Measurements from ENCODE around the gene TM4SF4. TPM values are rescaled to one million over a fixed set of nuclear protein-coding genes. Genes with fewer than 3 reads are reported as not detected.

TM4SF4 gene
- total RNA-seq, 2 experiments from 2014 or later: not detected

DNA sequence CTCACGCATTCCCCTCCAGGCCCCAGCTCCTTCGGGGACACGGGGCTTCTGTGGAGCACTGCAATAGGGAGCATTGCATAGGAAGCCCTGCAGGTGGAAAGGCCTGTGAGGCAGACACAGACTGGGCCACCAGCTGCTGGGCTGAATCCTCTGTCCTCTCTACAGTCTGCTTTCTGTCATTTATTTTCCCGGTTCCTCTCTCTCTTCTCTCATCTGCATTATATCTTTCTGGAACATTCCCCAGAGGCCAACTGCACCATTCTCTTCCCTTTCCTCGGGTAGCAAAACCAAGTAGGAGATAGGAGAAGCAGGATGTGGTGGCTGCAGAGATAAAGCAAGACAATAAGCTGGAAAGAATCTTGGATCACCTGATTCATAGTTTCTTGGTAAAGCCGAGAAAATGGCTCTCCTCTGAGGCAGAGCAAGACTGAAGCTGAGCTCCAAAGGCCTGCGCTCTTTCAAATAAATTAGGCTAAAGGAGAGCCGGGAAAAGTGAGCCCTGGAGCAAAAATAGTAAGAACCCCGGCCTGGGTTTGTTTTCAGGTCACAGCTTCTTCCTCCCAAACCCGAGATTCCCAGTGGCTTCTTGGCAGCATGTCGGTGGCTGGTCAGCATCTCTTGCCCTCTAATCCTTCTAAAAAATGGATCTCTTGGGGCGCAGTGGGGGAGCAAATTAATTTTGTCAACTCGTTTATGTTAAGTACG is 5.3 kb downstream of the TM4SF4 start:
- POLR2A ChIA-PET: no interaction called here

DNA sequence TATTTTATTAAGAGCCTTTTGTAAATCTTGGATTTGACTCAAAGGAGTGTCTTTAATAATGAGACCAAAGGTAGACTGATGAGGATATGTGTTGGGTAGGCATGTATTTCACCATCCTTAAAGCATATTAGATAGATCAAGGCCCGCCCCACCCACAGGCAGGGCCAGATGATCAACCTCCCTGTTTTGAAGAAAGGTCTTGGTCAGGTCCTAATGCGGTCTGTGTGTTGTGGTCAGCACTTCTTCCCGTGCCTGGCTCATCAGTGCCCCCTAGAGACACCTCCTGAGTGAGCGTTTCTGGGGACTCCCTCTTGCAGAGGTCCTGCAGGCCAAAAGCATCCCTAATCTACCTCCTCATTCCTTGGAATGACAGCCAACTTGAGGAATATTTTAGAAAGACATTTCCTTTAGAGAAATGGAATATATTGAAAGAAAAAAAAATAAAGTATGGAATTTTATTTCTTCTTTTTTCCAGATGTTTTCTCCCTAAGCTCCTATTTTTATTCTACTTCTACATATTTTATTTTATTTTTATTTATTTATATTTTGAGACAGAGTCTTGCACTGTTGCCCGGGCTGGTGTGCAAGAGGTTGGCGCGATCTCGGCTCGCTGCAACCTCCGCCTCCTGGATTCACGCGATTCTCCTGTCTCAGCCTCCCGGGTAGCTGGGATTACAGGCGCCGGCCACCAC is 6.0 kb downstream of the TM4SF4 start:
- ChIA-PET CTCF (interaction anchor here (1.0 kb wide), 1 partner anchor 29 kb away, joined by 4 read pairs; no protein-coding TSS in a partner anchor), POLR2A (no interaction called here)

More for the DNA sequence above, 5.3 kb downstream of the TM4SF4 start:
- CTCF ChIA-PET: interaction anchor here (1.0 to 1.1 kb wide), 2 partner anchors 29 to 85 kb away, joined by 3 to 4 read pairs; no protein-coding TSS in a partner anchor

GRCh38 chr3:149481056-149481455 is 6.6 kb downstream of the TM4SF4 start:
- POLR2A ChIA-PET: no interaction called here
- CTCF ChIA-PET: interaction anchor here (1.0 kb wide), 1 partner anchor 28 kb away, joined by 4 read pairs; no protein-coding TSS in a partner anchor

DNA sequence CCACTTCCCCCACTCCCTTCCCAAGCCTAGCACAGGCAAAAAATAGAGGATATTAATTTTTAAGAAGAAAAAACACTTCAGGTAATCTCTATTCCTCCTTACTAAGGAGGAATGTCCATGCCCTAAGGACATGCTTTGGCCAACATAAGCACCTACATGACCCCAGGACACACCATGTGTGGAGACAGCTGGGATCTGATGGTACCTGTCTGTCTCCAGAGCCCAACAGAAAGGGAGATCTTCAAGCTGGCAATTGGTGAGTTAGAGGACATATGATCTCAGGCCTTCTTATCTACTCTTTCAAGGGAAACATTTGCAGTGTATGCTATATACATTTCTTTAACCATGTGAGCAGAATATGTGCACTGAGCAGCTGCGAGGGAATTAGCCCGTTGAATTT is 7.0 kb downstream of the TM4SF4 start:
- ChIA-PET CTCF (no interaction called here), POLR2A (no interaction called here)

GRCh38 chr3:149486726-149487125 is 12.2 kb downstream of the TM4SF4 start:
- ChIA-PET CTCF (no interaction called here), POLR2A (no interaction called here)

DNA sequence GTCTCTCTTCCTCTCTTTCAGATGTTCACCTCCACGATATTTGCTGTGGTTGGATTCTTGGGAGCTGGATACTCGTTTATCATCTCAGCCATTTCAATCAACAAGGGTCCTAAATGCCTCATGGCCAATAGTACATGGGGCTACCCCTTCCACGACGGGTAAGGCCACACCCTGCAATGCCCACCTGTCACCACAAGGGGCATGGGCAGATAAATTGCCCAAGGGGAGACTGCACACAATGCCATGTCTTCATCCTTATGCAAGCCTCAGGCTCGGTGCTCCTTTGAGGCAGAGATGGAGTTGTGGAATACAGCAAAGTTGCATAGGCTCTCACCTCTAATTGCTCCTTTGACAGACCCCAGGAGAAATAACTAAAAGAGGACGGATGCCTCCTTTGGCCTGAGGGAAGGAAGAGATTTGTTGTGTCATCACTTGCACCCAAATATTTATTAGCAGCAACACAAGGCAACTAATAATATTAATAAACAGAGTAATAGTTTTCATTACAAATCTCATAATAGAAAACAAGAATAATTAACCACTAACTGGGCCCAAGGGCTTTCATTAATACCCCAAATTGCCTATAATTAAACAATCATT is 13.2 kb downstream of the TM4SF4 start:
- ChIA-PET CTCF (no interaction called here), POLR2A (interaction anchor here (0.6 kb wide), 1 partner anchor 81 kb away, joined by 6 read pairs; no protein-coding TSS in a partner anchor)

DNA sequence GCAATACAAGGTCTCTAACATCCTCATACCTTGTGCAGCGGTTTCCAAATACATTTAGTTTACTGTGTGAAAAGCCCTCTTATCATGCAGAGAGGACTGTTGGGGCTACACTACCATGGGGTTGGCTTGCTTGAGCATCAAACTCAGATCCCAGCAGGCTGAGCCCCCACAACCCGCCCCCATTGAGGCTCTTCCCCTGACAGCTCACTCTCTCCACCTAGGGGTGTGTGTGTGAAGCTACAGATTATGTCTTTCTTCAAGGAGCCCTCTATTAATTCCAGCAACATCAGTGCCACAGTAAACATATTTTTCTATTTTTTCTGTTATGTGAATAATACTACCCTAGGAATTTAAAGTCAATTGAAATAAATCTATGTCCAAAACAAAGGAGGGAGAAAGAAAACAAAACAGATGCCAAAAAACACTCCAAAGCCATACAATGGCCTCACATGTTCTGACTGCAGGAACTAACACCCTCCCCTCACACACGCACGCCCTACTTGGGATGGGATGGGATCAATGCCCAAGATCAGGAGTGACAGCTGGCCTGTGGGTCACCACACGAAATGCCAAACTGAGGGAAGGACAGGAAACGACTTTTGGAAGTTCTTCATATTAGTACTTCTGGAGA is 14.7 kb downstream of the TM4SF4 start:
- POLR2A ChIA-PET: no interaction called here
- CTCF ChIA-PET: no interaction called here

DNA sequence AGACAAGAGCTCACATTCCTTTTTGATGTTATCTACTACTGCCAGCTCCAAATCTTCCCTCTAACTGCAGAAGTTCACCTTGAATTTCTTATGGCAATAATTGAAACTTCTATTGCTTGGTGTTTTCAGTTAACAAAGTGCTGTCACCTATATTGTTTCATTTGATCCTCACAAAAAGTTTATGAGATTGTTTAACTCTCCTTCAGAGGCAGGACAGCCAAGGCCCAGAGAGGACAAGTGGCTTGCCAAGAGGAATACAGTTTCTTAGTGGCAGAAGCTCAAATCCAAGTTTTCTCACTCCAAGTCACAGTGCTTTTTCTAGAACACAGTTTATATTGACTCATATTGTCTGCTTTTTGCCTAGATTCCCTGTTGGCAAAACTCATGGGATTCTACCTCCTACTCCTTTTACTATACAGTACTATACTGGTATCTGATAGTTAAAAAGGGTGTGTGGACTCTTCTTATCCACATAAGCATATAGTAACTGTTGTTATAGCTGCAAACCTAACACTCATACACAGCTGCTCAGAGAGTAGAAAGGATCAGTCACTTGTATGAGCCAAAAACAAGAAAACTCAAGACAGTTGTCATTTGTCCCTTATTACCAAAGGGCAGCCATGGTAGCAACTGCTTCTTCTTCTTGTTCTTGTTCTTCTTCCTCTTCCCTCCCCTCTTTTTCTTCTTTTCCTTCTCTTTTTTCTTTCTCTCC is 15.9 kb downstream of the TM4SF4 start:
- POLR2A ChIA-PET: no interaction called here
- CTCF ChIA-PET: interaction anchor here (1.5 kb wide), 1 partner anchor 318 kb away, joined by 3 read pairs; no protein-coding TSS in a partner anchor

DNA sequence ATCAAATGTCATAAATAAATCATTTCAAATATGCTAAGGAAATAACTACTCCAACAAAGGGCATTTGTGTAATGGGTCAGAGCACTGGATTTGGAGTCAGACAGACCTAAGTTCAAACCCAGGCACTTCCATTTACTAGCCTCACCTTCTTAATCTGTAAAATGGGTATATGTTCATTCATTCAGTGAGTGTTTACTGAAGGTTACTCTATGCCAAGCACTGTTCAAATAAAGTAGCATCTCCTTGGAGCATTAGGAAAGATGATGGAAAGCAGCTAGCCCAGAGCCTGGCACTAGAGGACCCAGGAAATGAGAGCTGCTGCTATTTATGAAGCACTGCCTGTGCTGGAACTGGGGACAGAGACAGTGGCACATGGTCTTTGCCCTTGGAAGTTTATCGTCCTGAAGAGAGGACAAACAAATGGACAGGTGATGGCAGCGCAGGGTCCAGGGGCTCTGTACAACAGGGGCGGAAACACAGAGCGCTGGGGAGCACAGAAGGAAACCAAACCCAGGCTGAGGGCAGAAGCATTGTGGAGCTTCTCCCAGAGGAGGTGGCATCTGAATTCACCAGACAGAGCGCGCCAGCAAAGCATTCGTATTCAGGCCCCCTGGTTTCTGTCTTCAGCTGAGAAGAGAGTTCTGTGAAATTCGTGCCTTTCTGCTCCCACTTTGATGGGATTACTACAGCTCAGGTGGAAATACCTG is 19.0 kb downstream of the TM4SF4 start:
- POLR2A ChIA-PET: no interaction called here
- CTCF ChIA-PET: interaction anchor here (0.6 kb wide), 1 partner anchor 29 kb away, joined by 3 read pairs; no protein-coding TSS in a partner anchor

DNA sequence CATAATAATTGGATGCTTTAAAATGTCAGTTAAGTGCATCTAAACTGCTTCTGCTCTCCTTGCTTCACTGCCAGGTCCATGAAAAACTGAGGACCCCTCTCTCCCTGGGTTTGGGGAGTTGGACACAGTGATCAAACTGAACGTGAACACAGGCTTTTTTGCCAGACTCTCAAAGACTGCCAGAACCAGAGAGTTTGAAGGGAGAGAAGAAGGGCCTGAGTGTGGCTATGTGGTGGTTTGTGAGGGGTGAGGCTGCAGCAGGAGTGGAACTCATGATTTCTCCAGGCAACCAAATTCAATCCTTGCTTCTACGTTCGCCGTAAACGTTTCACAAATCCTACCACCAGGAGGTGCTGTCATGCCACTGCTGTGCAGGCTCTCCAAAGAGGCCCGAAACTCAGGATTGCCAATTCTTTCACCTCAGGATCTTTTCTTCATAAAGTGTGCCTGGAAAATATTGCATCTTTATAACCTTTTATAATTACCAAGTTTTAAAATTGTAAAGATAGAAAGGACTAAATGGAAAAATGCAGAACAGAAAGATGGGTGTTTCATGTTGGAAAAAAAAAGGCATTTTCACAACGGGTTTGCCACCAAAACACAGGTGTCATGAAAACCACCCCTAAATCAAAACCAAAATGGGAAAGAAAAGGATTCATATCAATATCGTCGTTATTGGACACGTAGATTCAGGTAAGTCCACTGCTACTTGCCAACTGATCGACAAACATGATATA is 19.7 kb downstream of the TM4SF4 start:
- ChIA-PET CTCF (interaction anchor here (0.5 to 0.7 kb wide), 3 partner anchors 29 to 323 kb away, joined by 3 read pairs; no protein-coding TSS in a partner anchor), POLR2A (no interaction called here)

DNA sequence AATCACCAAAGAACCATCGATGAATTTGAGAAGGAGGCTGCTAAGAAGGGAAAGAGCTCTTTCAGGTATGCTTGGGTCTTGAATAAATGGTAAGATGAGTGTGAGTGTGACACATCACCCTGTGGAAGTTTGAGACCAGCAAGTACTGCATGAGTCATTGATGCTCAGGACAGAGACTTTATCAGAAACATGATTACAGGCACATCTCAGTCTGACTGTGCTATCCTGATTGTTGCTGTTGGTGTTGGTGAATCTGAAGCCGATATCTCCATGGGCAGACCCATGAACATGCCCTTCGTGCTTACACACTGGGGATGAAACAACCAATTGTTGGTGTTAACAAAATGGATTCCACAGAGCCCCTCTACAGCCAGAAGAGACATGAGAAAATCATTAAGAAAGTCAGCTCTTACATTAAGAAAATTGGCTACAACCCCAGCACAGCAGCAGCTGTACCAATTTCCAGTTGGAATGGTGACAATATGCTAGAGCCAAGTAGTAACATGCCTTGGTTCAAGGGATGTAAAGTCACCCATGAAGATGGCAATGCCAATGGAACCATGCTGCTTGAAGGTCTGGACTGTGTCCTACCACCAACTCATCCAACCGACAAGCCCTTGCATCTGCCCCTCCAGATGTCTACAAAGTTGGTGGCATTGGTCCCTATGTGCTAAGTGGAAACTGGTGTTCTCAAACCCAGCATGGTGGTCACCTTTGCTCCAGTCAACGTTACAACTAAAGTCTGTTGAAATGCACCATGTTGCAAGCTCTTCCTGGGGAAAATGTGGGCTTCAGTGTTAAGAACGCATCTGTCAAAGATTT is 20.5 kb downstream of the TM4SF4 start:
- CTCF ChIA-PET: interaction anchor here (0.5 to 0.7 kb wide), 2 partner anchors 278 to 324 kb away, joined by 3 read pairs; no protein-coding TSS in a partner anchor
- POLR2A ChIA-PET: no interaction called here

GRCh38 chr3:149495581-149496125 is 21.2 kb downstream of the TM4SF4 start:
- POLR2A ChIA-PET: interaction anchor here (0.6 kb wide), 1 partner anchor 65 kb away, joined by 8 read pairs; no protein-coding TSS in a partner anchor
- CTCF ChIA-PET: interaction anchor here (0.6 kb wide), 1 partner anchor 603 kb away, joined by 3 read pairs; no protein-coding TSS in a partner anchor

- ChIA-PET POLR2A (no interaction called here), CTCF (no interaction called here)
Observed at GRCh38 chr3:149496891-149497290, 22.4 kb downstream of the TM4SF4 start.

- POLR2A ChIA-PET: no interaction called here
- CTCF ChIA-PET: interaction anchor here (1.2 kb wide), 1 partner anchor 219 kb away, joined by 4 read pairs; no protein-coding TSS in a partner anchor
Observed at GRCh38 chr3:149497966-149498670, 23.6 kb downstream of the TM4SF4 start.

GRCh38 chr3:149501524-149501923 is 27.0 kb downstream of the TM4SF4 start:
- ChIA-PET POLR2A (no interaction called here), CTCF (no interaction called here)

DNA sequence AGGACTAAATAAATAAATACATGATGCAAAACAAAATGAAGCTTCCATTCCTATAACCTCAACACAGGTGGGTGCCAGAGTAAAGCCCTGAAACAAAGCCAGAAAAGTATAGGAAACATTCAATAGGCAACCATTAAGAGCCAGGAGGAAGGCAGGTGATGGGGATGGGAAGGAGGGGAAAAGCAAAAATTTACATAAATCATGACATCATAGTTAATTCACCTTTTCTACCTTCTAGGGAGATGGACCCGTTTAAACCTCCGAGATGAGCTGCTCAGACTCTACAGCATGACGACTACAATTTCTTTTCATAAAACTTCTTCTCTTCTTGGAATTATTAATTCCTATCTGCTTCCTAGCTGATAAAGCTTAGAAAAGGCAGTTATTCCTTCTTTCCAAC is 27.9 kb downstream of the TM4SF4 start:
- ChIA-PET CTCF (no interaction called here), POLR2A (no interaction called here)
